Epidermal melanocyte (primary cell): ENCODE measurements around the gene PGBD5.

Experiments
- DNase-seq: peaks from one replicate; pipeline ENCODE4 v3.0.0; 2011; ENCODE audit warnings: low spot score; ENCODE audit not compliant: insufficient read length

PGBD5 gene

GRCh38 chr1:230350208-230350921 is 75.8 kb downstream of the PGBD5 start:
- DNase-seq, result no peak

GRCh38 chr1:230349020-230349393 is 77.1 kb downstream of the PGBD5 start:
- no peak for DNase-seq

- DNase-seq, result no peak
Observed at GRCh38 chr1:230348386-230349019, 77.6 kb downstream of the PGBD5 start.

GRCh38 chr1:230347896-230348295 is 78.2 kb downstream of the PGBD5 start:
- DNase-seq, result no peak

- DNase-seq, result peak; percentile 78
Observed at GRCh38 chr1:230345139-230345885, 80.8 kb downstream of the PGBD5 start.

GRCh38 chr1:230342699-230343098 is 83.4 kb downstream of the PGBD5 start:
- no peak for DNase-seq

GRCh38 chr1:230342019-230342418 is 84.1 kb downstream of the PGBD5 start:
- no peak for DNase-seq

- DNase-seq, result no peak
Observed at GRCh38 chr1:230341162-230341546, 85.0 kb downstream of the PGBD5 start.

GRCh38 chr1:230340526-230341161 is 85.5 kb downstream of the PGBD5 start:
- DNase-seq, result no peak

- DNase-seq, result no peak
Observed at GRCh38 chr1:230339033-230339432, 87.1 kb downstream of the PGBD5 start.

GRCh38 chr1:230337266-230337665 is 88.9 kb downstream of the PGBD5 start:
- no peak for DNase-seq

GRCh38 chr1:230335861-230336522 is 90.1 kb downstream of the PGBD5 start:
- no peak for DNase-seq

- no peak for DNase-seq
Observed at GRCh38 chr1:230334447-230334837, 91.7 kb downstream of the PGBD5 start.

GRCh38 chr1:230333590-230334446 is 92.3 kb downstream of the PGBD5 start:
- DNase-seq, result no peak

- no peak for DNase-seq
Observed at GRCh38 chr1:230332575-230333066, 93.5 kb downstream of the PGBD5 start.

- no peak for DNase-seq
Observed at GRCh38 chr1:230332061-230332460, 94.1 kb downstream of the PGBD5 start.

GRCh38 chr1:230330157-230330556 is 96.0 kb downstream of the PGBD5 start:
- DNase-seq, result no peak

- no peak for DNase-seq
Observed at GRCh38 chr1:230328342-230329015, 97.7 kb downstream of the PGBD5 start.

- no peak for DNase-seq
Observed at GRCh38 chr1:230327892-230328284, 98.2 kb downstream of the PGBD5 start.
